HEK293 (cell line): ENCODE measurements around the gene KRTDAP.

ENCODE experiments used
- CTCF ChIA-PET: fragments of 350-600 bp; formaldehyde crosslinking; extraction: SDS; loops from one replicate; lab custom pipeline; 2021; ENCODE audit warnings: antibody characterized with exemption; lab: Yijun Ruan, JAX
- POLR2A ChIA-PET: fragments of 300-600 bp; formaldehyde crosslinking; extraction: SDS; loops from one replicate; lab custom pipeline; 2020; ENCODE audit warnings: antibody characterized with exemption, inconsistent platforms; lab: Yijun Ruan, JAX
- H3K27ac ChIP-seq: fragments of 200-500 bp; sonication (Bioruptor generic); 2 replicates; pipeline ENCODE4 v1.5.1; 2014; ENCODE audit warnings: low read depth, low read length, control low read depth, inconsistent platforms; ENCODE audit errors: extremely low read depth
- H3K36me3 ChIP-seq, 2 experiments: fragments of 200-500 bp in 1 of 2; sonication (Bioruptor generic) in 1 of 2; 1 replicate in 1 of 2; 2 replicates in 1 of 2; pipeline ENCODE4 v1.5.1; 2014 to 2017; ENCODE audit warnings: inconsistent platforms in 2 of 2, low read length in 2 of 2; ENCODE audit not compliant: control insufficient read depth in 2 of 2, insufficient read depth in 1 of 2
- H3K4me1 ChIP-seq: fragments of 200-500 bp; sonication (Bioruptor generic); 2 replicates; pipeline ENCODE4 v1.5.1; 2014; ENCODE audit warnings: mild to moderate bottlenecking, low read length, inconsistent platforms; ENCODE audit not compliant: control insufficient read depth, insufficient read depth
- H3K4me3 ChIP-seq: 2 replicates; pipeline ENCODE4 v1.5.1; 2011; ENCODE audit warnings: low read depth, mild to moderate bottlenecking, control low read depth, low read length, moderate library complexity
- H3K9me3 ChIP-seq: fragments of 200-500 bp; sonication (Bioruptor generic); 2 replicates; pipeline ENCODE4 v1.5.1; 2014; ENCODE audit warnings: low read depth, low read length, inconsistent platforms; ENCODE audit not compliant: control insufficient read depth, insufficient read depth
- GLI2 ChIP-seq: fragments of 450-650 bp; formaldehyde crosslinking; IDR thresholded peaks from 2 replicates; pipeline ENCODE4; 2017; ENCODE audit warnings: missing biosample characterization, missing genetic modification characterization, low read depth, borderline replicate concordance
- GLIS1 ChIP-seq: fragments of 450-650 bp; formaldehyde crosslinking; IDR thresholded peaks from 2 replicates; pipeline ENCODE4 v1.5.1; 2016; ENCODE audit warnings: missing biosample characterization, missing genetic modification characterization
- KLF17 ChIP-seq: fragments of 450-650 bp; formaldehyde crosslinking; IDR thresholded peaks from 2 replicates; pipeline ENCODE4 v1.5.1; 2016; ENCODE audit warnings: missing biosample characterization, missing genetic modification characterization
- MZF1 ChIP-seq: fragments of 450-650 bp; formaldehyde crosslinking; IDR thresholded peaks from 2 replicates; pipeline ENCODE4 v1.5.1; 2017; ENCODE audit warnings: missing biosample characterization, missing genetic modification characterization, borderline replicate concordance
- REST ChIP-seq: fragments of 450-650 bp; formaldehyde crosslinking; IDR thresholded peaks from 2 replicates; pipeline ENCODE4 v1.5.1; 2016; ENCODE audit warnings: missing biosample characterization, missing genetic modification characterization
- SP3 ChIP-seq: fragments of 450-650 bp; formaldehyde crosslinking; IDR thresholded peaks from 2 replicates; pipeline ENCODE4 v1.5.1; 2016; ENCODE audit warnings: missing biosample characterization, missing genetic modification characterization
- YY2 ChIP-seq: fragments of 450-650 bp; formaldehyde crosslinking; IDR thresholded peaks from 2 replicates; pipeline ENCODE4 v1.5.1; 2016; ENCODE audit warnings: missing biosample characterization, missing genetic modification characterization
- ZBTB17 ChIP-seq: fragments of 450-650 bp; formaldehyde crosslinking; IDR thresholded peaks from 2 replicates; pipeline ENCODE4 v1.5.1; 2016; ENCODE audit warnings: missing biosample characterization, missing genetic modification characterization
- ZFHX2 ChIP-seq: fragments of 450-650 bp; formaldehyde crosslinking; conservative IDR thresholded peaks from 2 replicates; pipeline ENCODE4 v1.5.1; 2016; ENCODE audit warnings: missing biosample characterization, missing genetic modification characterization
- ZIC2 ChIP-seq: fragments of 450-650 bp; formaldehyde crosslinking; IDR thresholded peaks from 2 replicates; pipeline ENCODE4 v1.5.1; 2016; ENCODE audit warnings: missing biosample characterization, missing genetic modification characterization
- ZNF133 ChIP-seq: fragments of 450-650 bp; formaldehyde crosslinking; IDR thresholded peaks from 2 replicates; pipeline ENCODE4 v1.5.1; 2016; ENCODE audit warnings: missing biosample characterization, missing genetic modification characterization
- ZNF488 ChIP-seq: fragments of 450-650 bp; formaldehyde crosslinking; IDR thresholded peaks from 2 replicates; pipeline ENCODE4 v1.5.1; 2016; ENCODE audit warnings: missing biosample characterization, missing genetic modification characterization
- ZNF623 ChIP-seq: fragments of 450-650 bp; formaldehyde crosslinking; IDR thresholded peaks from 2 replicates; pipeline ENCODE4 v1.5.1; 2016; ENCODE audit warnings: missing biosample characterization, missing genetic modification characterization
- ZNF692 ChIP-seq: fragments of 450-650 bp; formaldehyde crosslinking; IDR thresholded peaks from 2 replicates; pipeline ENCODE4 v1.5.1; 2016; ENCODE audit warnings: missing biosample characterization, missing genetic modification characterization
- ZNF76 ChIP-seq: fragments of 450-650 bp; formaldehyde crosslinking; IDR thresholded peaks from 2 replicates; pipeline ENCODE4; 2016; ENCODE audit warnings: low read depth, missing biosample characterization, missing genetic modification characterization, borderline replicate concordance

Gene KRTDAP

GRCh38 chr19:35528218-35529038 is 38.2 kb upstream of the KRTDAP start, which contains the start of gene SBSN (continued):
- no peak for TF ChIP-seq ZNF488
- TF ChIP-seq ZNF623 (tag by site-specific recombination): peak; percentile 98
- TF ChIP-seq GLI2 (tag by site-specific recombination): no peak
- no peak for TF ChIP-seq ZNF133
- TF ChIP-seq ZBTB17 (tag by site-specific recombination): peak; percentile 25; the same call in 1 of the 2 replicates
- TF ChIP-seq MZF1 (tag by site-specific recombination): no peak
- 0 out of 2 replicates have a peak, but pooled peaks have one; percentile 19 for TF ChIP-seq KLF17 (tag by site-specific recombination)
- peak; percentile 60 for TF ChIP-seq ZFHX2 (tag by site-specific recombination)
- no peak for TF ChIP-seq ZNF692 (tag by site-specific recombination)
- TF ChIP-seq YY2 (tag by site-specific recombination): no peak
- no peak for TF ChIP-seq ZIC2 (tag by site-specific recombination)

GRCh38 chr19:35525873-35526272 is 35.6 kb upstream of the KRTDAP start:
- ChIA-PET POLR2A (interaction anchor here (0.7 to 0.9 kb wide), 3 partner anchors 11 to 1305 kb away, joined by 3 to 4 read pairs (median 3); no protein-coding TSS in a partner anchor), CTCF (interaction anchor here (0.6 to 1.4 kb wide), 4 partner anchors 14 to 173 kb away, joined by 4 to 7 read pairs (median 4); no protein-coding TSS in a partner anchor)
- H3K4me3 ChIP-seq: no peak overlapping the region
- no peaks in the 10 kb centered on the region; a peak in 1 of 3 replicates for H3K36me3 ChIP-seq
- no peak overlapping the region for H3K27ac ChIP-seq
- H3K4me1 ChIP-seq: 0 out of 2 replicates have a peak, but pooled peaks cover 3% of the 10 kb centered on the region
- TF ChIP-seq ZNF623 (tag by site-specific recombination): peak; percentile 94
- TF ChIP-seq SP3 (tag by site-specific recombination): no peak
- TF ChIP-seq, all 188 proteins: peak for 1
- H3K9me3 ChIP-seq: no peaks in the 10 kb centered on the region

- CTCF ChIA-PET: interaction anchor here (6.6 kb wide), 1 partner anchor 15 kb away, joined by 86 read pairs; no protein-coding TSS in a partner anchor
- 0 out of 2 replicates have a peak, but pooled peaks cover 3% of the 10 kb centered on the region for H3K4me1 ChIP-seq
- TF ChIP-seq ZNF76 (tag by site-specific recombination) (no peak), GLIS1 (tag by site-specific recombination) (peak; percentile 21; the same call in 1 of the 2 replicates), REST (tag by site-specific recombination) (peak; percentile 88)
- H3K9me3 ChIP-seq: no peaks in the 10 kb centered on the region
- POLR2A ChIA-PET: interaction anchor here (0.5 kb wide), 1 partner anchor 14 kb away, joined by 3 read pairs; no protein-coding TSS in a partner anchor
- H3K4me3 ChIP-seq: no peak overlapping the region
- H3K27ac ChIP-seq: no peak overlapping the region
- no peaks in the 10 kb centered on the region; a peak in 1 of 3 replicates for H3K36me3 ChIP-seq
Observed at GRCh38 chr19:35524181-35524837, 34.0 kb upstream of the KRTDAP start.
